SU-DHL-6 (cell line): ENCODE results near the gene TREH.

Experiments
- EZH2phosphoT487 ChIP-seq: fragments of 200-600 bp; sonication (generic), shearing (Covaris generic); conservative IDR thresholded peaks from 2 replicates; pipeline ENCODE4 v1.6.1; 2018; ENCODE audit warnings: mild to moderate bottlenecking, antibody characterized with exemption, low read length, moderate library complexity, mixed read lengths
- TF ChIP-seq, protein P1 (sequence below): fragments of 200-600 bp; sonication (generic); IDR thresholded peaks from one replicate; pipeline ENCODE4 v1.5.1; 2017; ENCODE audit warnings: antibody characterized with exemption, mild to moderate bottlenecking, low read length, moderate library complexity; ENCODE audit not compliant: insufficient read depth, poor library complexity, severe bottlenecking

DNA sequence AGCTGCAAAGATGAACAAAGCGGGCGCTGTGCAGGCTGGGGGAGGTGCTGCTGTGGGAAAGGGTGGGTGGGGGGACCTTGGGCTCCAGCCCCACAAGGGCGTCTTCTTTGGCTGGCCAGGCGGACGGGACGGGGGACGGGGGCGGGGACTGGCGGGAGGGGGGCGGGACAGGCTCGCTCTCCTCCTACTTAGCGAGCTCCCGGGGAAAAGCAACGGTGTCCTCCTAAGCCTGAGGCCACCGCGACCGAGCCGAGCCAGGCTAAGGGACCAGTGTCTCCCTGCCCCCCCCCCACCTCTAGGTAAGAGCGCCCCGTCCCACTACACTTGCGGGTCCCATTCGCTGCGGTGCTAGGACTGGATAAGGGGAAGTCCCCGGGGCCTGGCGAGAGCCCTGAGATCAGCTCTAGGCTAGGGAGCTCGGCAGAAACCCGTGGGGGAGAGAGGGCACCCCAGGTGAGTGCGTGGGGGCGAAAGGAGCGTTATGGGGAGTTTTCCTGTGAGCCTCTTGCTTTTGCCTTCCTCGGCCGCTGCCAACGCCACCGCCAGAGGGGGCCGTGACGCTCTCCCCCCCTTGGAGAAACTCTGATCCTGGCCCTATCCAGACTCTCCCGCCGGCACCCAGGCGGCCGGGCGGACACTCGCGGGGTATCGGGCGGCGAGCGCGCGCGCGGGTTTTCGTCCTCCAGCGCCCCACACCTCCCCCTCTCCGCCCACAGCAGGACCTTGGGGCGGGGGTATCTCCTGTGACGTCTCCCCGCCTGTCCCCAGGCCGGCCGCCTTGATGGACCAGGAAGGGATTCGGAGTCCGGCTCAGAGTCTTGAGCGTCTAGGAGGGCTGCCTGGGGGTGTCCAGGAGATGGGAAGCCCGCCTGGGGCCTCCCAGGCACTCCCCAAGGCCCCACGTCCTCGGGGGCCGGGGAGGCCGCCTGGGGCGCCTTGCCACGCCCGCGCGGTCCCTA lies 71.8 kb downstream of the TREH start, which contains the start of gene PHLDB1:
- TF ChIP-seq, protein P1, sequence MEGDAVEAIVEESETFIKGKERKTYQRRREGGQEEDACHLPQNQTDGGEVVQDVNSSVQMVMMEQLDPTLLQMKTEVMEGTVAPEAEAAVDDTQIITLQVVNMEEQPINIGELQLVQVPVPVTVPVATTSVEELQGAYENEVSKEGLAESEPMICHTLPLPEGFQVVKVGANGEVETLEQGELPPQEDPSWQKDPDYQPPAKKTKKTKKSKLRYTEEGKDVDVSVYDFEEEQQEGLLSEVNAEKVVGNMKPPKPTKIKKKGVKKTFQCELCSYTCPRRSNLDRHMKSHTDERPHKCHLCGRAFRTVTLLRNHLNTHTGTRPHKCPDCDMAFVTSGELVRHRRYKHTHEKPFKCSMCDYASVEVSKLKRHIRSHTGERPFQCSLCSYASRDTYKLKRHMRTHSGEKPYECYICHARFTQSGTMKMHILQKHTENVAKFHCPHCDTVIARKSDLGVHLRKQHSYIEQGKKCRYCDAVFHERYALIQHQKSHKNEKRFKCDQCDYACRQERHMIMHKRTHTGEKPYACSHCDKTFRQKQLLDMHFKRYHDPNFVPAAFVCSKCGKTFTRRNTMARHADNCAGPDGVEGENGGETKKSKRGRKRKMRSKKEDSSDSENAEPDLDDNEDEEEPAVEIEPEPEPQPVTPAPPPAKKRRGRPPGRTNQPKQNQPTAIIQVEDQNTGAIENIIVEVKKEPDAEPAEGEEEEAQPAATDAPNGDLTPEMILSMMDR: no peak
- TF ChIP-seq EZH2phosphoT487: no peak
